Mucosa of stomach (tissue), 1 donor: ENCODE measurements around the gene SLC8A1.

ENCODE experiments used
- H3K27me3 ChIP-seq: one replicate; pipeline ENCODE4 v1.7.0; 2013; ENCODE audit warnings: mild to moderate bottlenecking, low read length; ENCODE audit not compliant: control insufficient read depth, insufficient read depth
- H3K36me3 ChIP-seq: one replicate; pipeline ENCODE4 v1.7.0; 2013; ENCODE audit warnings: low read length; ENCODE audit not compliant: control insufficient read depth, insufficient read depth
- H3K4me1 ChIP-seq: one replicate; pipeline ENCODE4 v1.7.0; 2013; ENCODE audit warnings: mild to moderate bottlenecking, low read length; ENCODE audit not compliant: control insufficient read depth, insufficient read depth
- H3K4me3 ChIP-seq: one replicate; pipeline ENCODE4 v1.7.0; 2013; ENCODE audit warnings: low read length
- H3K9ac ChIP-seq: one replicate; pipeline ENCODE4 v1.7.0; 2013; ENCODE audit warnings: mild to moderate bottlenecking, low read length, moderate library complexity
- H3K9me3 ChIP-seq: one replicate; pipeline ENCODE4 v1.7.0; 2013; ENCODE audit warnings: mild to moderate bottlenecking, low read length, moderate library complexity; ENCODE audit not compliant: control insufficient read depth
- donor health status: Pancreatic carcinoma.

The SLC8A1 gene

GRCh38 chr2:40355451-40355850, 96.4 kb downstream of the SLC8A1 start:
- no peaks in the 10 kb centered on the region for H3K36me3 ChIP-seq
- H3K4me1 ChIP-seq = no peaks in the 10 kb centered on the region
- H3K9me3 ChIP-seq = no peaks in the 10 kb centered on the region
- H3K9ac ChIP-seq = no peak overlapping the region
- H3K27me3 ChIP-seq = no peaks in the 10 kb centered on the region
- H3K4me3 ChIP-seq = no peak overlapping the region

- H3K27me3 ChIP-seq = no peaks in the 10 kb centered on the region
Measured at GRCh38 chr2:40353231-40353630, 98.7 kb downstream of the SLC8A1 start.

GRCh38 chr2:40352703-40353099, 99.2 kb downstream of the SLC8A1 start:
- H3K36me3 ChIP-seq = no peaks in the 10 kb centered on the region
- H3K27me3 ChIP-seq = no peaks in the 10 kb centered on the region
- no peak overlapping the region for H3K4me3 ChIP-seq
- H3K9ac ChIP-seq = no peak overlapping the region
- H3K4me1 ChIP-seq = no peaks in the 10 kb centered on the region
- H3K9me3 ChIP-seq = no peaks in the 10 kb centered on the region

More at GRCh38 chr2:40353231-40353630, 98.7 kb downstream of the SLC8A1 start:
- Histone ChIP-seq H3K4me3 (no peak overlapping the region), H3K9ac (no peak overlapping the region), H3K36me3 (no peaks in the 10 kb centered on the region), H3K4me1 (no peaks in the 10 kb centered on the region), H3K9me3 (no peaks in the 10 kb centered on the region)

- no peaks in the 10 kb centered on the region for H3K4me1 ChIP-seq
- H3K4me3 ChIP-seq = no peak overlapping the region
- H3K36me3 ChIP-seq = no peaks in the 10 kb centered on the region
- no peaks in the 10 kb centered on the region for H3K9me3 ChIP-seq
- no peaks in the 10 kb centered on the region for H3K27me3 ChIP-seq
- H3K9ac ChIP-seq = no peak overlapping the region
Measured at GRCh38 chr2:40352041-40352702, 99.7 kb downstream of the SLC8A1 start.

GRCh38 chr2:40348665-40349064, 103.2 kb downstream of the SLC8A1 start:
- Histone ChIP-seq H3K4me3 (no peak overlapping the region), H3K27me3 (no peaks in the 10 kb centered on the region), H3K9me3 (no peaks in the 10 kb centered on the region), H3K4me1 (no peaks in the 10 kb centered on the region), H3K36me3 (no peaks in the 10 kb centered on the region), H3K9ac (no peak overlapping the region)

- H3K4me1 ChIP-seq = no peaks in the 10 kb centered on the region
- no peaks in the 10 kb centered on the region for H3K9me3 ChIP-seq
- no peaks in the 10 kb centered on the region for H3K36me3 ChIP-seq
- H3K9ac ChIP-seq = no peak overlapping the region
- no peaks in the 10 kb centered on the region for H3K27me3 ChIP-seq
- no peak overlapping the region for H3K4me3 ChIP-seq
Measured at GRCh38 chr2:40348038-40348437, 103.9 kb downstream of the SLC8A1 start.

GRCh38 chr2:40346535-40347354, 105.1 kb downstream of the SLC8A1 start:
- no peak overlapping the region for H3K9ac ChIP-seq
- no peaks in the 10 kb centered on the region for H3K4me1 ChIP-seq
- no peaks in the 10 kb centered on the region for H3K36me3 ChIP-seq
- H3K9me3 ChIP-seq = no peaks in the 10 kb centered on the region
- H3K4me3 ChIP-seq = no peak overlapping the region
- no peaks in the 10 kb centered on the region for H3K27me3 ChIP-seq

- no peaks in the 10 kb centered on the region for H3K4me1 ChIP-seq
- H3K9ac ChIP-seq = no peak overlapping the region
- no peaks in the 10 kb centered on the region for H3K27me3 ChIP-seq
- no peak overlapping the region for H3K4me3 ChIP-seq
- no peaks in the 10 kb centered on the region for H3K36me3 ChIP-seq
- H3K9me3 ChIP-seq = no peaks in the 10 kb centered on the region
Measured at GRCh38 chr2:40344364-40344763, 107.5 kb downstream of the SLC8A1 start.

- no peak overlapping the region for H3K4me3 ChIP-seq
- no peak overlapping the region for H3K9ac ChIP-seq
- no peaks in the 10 kb centered on the region for H3K9me3 ChIP-seq
- H3K27me3 ChIP-seq = no peaks in the 10 kb centered on the region
- H3K36me3 ChIP-seq = no peaks in the 10 kb centered on the region
- no peaks in the 10 kb centered on the region for H3K4me1 ChIP-seq
Measured at GRCh38 chr2:40343902-40344301, 108.0 kb downstream of the SLC8A1 start.

GRCh38 chr2:40341198-40341597, 110.7 kb downstream of the SLC8A1 start:
- Histone ChIP-seq H3K9me3 (no peaks in the 10 kb centered on the region), H3K27me3 (no peaks in the 10 kb centered on the region), H3K4me3 (no peak overlapping the region), H3K4me1 (no peaks in the 10 kb centered on the region), H3K36me3 (no peaks in the 10 kb centered on the region), H3K9ac (no peak overlapping the region)

- Histone ChIP-seq H3K9me3 (no peaks in the 10 kb centered on the region), H3K9ac (no peak overlapping the region), H3K4me3 (no peak overlapping the region), H3K36me3 (no peaks in the 10 kb centered on the region), H3K4me1 (no peaks in the 10 kb centered on the region), H3K27me3 (no peaks in the 10 kb centered on the region)
Measured at GRCh38 chr2:40339026-40339425, 112.9 kb downstream of the SLC8A1 start.

- H3K9ac ChIP-seq = no peak overlapping the region
- H3K9me3 ChIP-seq = no peaks in the 10 kb centered on the region
- H3K4me1 ChIP-seq = no peaks in the 10 kb centered on the region
- H3K4me3 ChIP-seq = no peak overlapping the region
- no peaks in the 10 kb centered on the region for H3K27me3 ChIP-seq
- H3K36me3 ChIP-seq = no peaks in the 10 kb centered on the region
Measured at GRCh38 chr2:40332191-40332826, 119.6 kb downstream of the SLC8A1 start.
